Esophagus squamous epithelium (tissue), 5 donors: Measurements from ENCODE around the gene INSRR. TPM values are rescaled to one million over a fixed set of nuclear protein-coding genes. Genes with fewer than 3 reads are reported as not detected.

Source experiments
- DNase-seq: peaks from one replicate; lab custom pipeline; 2025; lab: John Stamatoyannopoulos, UW
- H3K27ac ChIP-seq, 4 donors: fragments of 200-600 bp; sonication (generic); one replicate each; pipeline ENCODE4 v1.5.1; 2016 to 2019; ENCODE audit warnings: mild to moderate bottlenecking in 1 of 4
- H3K27me3 ChIP-seq, 4 donors: fragments of 200-600 bp; sonication (generic); 1 replicate in 3 of 4; 2 replicates in 1 of 4; pipeline versions ENCODE4 v1.5.1 to v1.6.0; 2017 to 2021; ENCODE audit warnings: antibody characterized with exemption in 1 of 4
- H3K36me3 ChIP-seq, 3 donors: fragments of 200-600 bp; sonication (generic); one replicate each; pipeline ENCODE4 v1.5.1; 2016 to 2019
- H3K4me1 ChIP-seq, 3 donors: fragments of 200-600 bp; sonication (generic); one replicate each; pipeline ENCODE4 v1.5.1; 2017 to 2019
- H3K4me3 ChIP-seq, 4 donors: fragments of 200-600 bp; sonication (generic); 1 replicate in 3 of 4; 2 replicates in 1 of 4; pipeline ENCODE4 v1.5.1; 2016 to 2019; ENCODE audit warnings: mild to moderate bottlenecking in 2 of 4, moderate library complexity in 1 of 4
- H3K9me3 ChIP-seq, 3 donors: fragments of 200-600 bp; sonication (generic); one replicate each; pipeline ENCODE4 v1.5.1; 2016 to 2019
- POLR2A ChIP-seq, 4 donors: fragments of 450-650 bp; IDR thresholded peaks; one replicate each; pipeline ENCODE4 v1.6.1; 2017; ENCODE audit warnings: antibody characterized with exemption in 4 of 4, mild to moderate bottlenecking in 4 of 4, moderate library complexity in 3 of 4
- WGBS, 2 donors: methylation state at CpG; one replicate each; pipeline ENCODE4 v1.1.5; 2018; 5-methylcytosine and 5-hydroxymethylcytosine counted together
- intact Hi-C: fragments of 100-400 bp; cut with DNase I; formaldehyde crosslinking; loops from one replicate; pipeline ENCODE4 v1.15.0; 2022
- total RNA-seq, 4 donors: library from RNA; depleted of rRNA; stranded (reverse); fragments of >200 nt; gene quantifications; one replicate each; pipeline ENCODE4 v1.1.0, GENCODE V29; 2016
- TF ChIP-seq, protein P1 (sequence below), 6 experiments: fragments of 450-650 bp in 4 of 6; fragments of 200-600 bp in 2 of 6; sonication (generic) in 2 of 6; IDR thresholded peaks; one replicate each; pipeline ENCODE4 v1.5.1; 2016 to 2019; ENCODE audit warnings: antibody characterized with exemption in 6 of 6, mild to moderate bottlenecking in 4 of 6, moderate library complexity in 4 of 6
- donor health status: DM: yes; HTN: yes; CAD: no.

The INSRR gene
- total RNA-seq, 4 donors from 2014 or later, result not detected

DNA sequence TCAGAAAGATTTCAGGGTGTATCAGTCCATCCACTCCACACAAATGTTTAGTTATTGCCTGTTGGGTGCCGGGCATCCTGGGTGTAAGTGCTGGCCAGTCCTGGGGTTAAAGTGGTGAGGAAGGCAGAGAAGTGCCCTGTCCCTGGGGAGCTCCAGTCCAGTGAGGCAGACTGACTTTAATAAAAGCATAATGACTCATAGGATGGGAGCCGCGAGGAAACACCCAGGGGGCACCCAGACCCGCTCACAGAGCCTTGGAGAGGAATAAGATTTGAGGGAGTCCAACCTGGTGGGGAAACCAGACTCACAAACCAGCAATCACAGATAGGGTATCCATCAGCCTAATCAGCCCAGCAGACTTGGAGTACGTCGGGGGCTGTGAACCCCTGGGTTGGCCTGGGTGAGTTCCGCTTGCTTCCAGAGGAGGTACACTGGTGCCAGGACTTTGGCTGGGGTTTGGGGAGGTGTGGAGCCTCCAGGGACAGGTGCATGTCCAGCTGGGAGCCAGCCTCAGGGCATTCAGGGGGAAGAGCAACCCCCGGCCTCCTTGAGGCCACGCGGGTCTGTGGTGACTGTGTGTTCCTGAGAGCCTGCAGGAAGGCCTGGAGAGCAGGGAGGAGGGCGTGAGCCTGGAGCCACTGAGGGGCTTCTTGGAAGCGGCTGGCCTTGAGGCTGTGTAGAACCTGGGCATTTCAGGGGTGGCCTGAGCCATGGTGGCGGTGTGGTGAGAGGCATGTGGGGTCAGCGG, 38.3 kb upstream of the INSRR start:
- H3K27me3 ChIP-seq, result peaks cover 0 to 52% (median 0%) of the 10 kb centered on the region in 4 donors
- no peaks in the 10 kb centered on the region for H3K9me3 ChIP-seq
- no peaks in the 10 kb centered on the region for H3K36me3 ChIP-seq
- no peak for TF ChIP-seq POLR2A (IDR thresholded peaks at IDR 0.05)
- TF ChIP-seq, protein P1, sequence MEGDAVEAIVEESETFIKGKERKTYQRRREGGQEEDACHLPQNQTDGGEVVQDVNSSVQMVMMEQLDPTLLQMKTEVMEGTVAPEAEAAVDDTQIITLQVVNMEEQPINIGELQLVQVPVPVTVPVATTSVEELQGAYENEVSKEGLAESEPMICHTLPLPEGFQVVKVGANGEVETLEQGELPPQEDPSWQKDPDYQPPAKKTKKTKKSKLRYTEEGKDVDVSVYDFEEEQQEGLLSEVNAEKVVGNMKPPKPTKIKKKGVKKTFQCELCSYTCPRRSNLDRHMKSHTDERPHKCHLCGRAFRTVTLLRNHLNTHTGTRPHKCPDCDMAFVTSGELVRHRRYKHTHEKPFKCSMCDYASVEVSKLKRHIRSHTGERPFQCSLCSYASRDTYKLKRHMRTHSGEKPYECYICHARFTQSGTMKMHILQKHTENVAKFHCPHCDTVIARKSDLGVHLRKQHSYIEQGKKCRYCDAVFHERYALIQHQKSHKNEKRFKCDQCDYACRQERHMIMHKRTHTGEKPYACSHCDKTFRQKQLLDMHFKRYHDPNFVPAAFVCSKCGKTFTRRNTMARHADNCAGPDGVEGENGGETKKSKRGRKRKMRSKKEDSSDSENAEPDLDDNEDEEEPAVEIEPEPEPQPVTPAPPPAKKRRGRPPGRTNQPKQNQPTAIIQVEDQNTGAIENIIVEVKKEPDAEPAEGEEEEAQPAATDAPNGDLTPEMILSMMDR (IDR thresholded peaks at IDR 0.05), result no peak
- intact Hi-C loops, result no loop called here
- peaks cover 18 to 96% (median 46%) of the 10 kb centered on the region in 3 donors for H3K4me1 ChIP-seq
- 60 to 76% methylated on average over 2 to 3 of the region's 14 CpGs for WGBS, 2 donors
- no peak for DNase-seq
- H3K27ac ChIP-seq, result peak overlapping the region; percentile 26 to 89 (median 85)
- H3K4me3 ChIP-seq, result peak overlapping the region in 2 of 4 donors; percentile 4 to 38

DNA sequence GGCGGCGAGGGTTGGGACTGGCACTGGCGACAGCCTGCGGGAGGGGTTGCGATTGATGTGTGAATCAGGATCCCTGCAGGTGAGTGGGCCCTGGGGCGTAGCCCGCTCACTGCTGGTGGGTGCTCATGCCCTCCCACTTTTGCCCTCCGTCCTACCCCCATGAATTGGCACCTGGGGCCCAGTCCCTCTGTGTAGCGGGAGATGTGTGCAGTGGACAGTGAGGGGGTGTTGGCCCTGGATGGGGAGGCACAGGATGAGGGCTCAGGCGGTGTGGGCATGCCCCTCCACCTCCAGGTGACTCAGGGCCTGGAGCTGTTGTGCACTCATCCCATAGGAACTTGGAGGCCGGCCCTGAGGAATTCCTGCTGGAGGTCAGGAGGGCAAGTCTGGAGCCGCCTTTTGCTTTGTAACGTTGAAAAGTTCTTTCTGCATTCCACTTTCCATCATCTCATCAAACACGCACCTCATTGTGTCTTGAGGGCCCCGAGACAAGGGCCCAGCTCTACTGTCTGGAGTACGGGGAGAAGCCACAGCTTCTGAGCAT, 37.6 kb upstream of the INSRR start:
- Histone ChIP-seq H3K27ac (peak overlapping the region in 3 of 4 donors; percentile 83 to 89 (median 87)), H3K36me3 (no peaks in the 10 kb centered on the region), H3K4me3 (peak overlapping the region in 1 of 4 donors; percentile 38), H3K4me1 (peaks cover 18 to 96% (median 40%) of the 10 kb centered on the region in 3 donors), H3K27me3 (peaks cover 0 to 59% (median 2%) of the 10 kb centered on the region in 4 donors), H3K9me3 (no peaks in the 10 kb centered on the region)
- 50 to 79% methylated on average over 1 to 7 of the region's 16 CpGs for WGBS, 2 donors
- no peak for TF ChIP-seq POLR2A (IDR thresholded peaks at IDR 0.05)
- TF ChIP-seq, protein P1 (IDR thresholded peaks at IDR 0.05), result no peak
- intact Hi-C loops, result no loop called here
- no peak for DNase-seq

DNA sequence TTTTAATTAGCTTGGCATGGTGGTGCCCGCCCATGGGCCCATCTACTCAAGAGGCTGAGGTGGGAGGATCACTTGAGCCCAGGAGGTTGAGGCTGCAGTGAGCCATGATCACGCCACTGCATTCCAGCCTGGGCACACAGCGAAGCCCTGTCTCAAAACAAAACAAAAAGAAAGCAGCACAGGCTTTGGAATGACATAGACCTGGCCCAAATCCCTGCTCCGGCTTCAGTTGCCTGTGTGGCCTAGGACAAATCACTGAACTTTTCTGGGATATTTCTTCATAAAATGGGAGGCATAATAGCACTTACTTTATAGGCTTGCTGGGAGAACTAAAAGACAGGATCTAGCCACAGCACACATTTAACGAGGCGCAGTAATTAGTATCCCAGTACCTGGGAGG, 37.0 kb upstream of the INSRR start:
- peak overlapping the region in 3 of 4 donors; percentile 83 to 89 (median 87) for H3K27ac ChIP-seq
- H3K9me3 ChIP-seq, result no peaks in the 10 kb centered on the region
- H3K4me3 ChIP-seq, result no peak overlapping the region
- H3K4me1 ChIP-seq, result peaks cover 14 to 89% (median 40%) of the 10 kb centered on the region in 3 donors
- H3K36me3 ChIP-seq, result no peaks in the 10 kb centered on the region
- TF ChIP-seq, protein P1 (IDR thresholded peaks at IDR 0.05), result no peak
- intact Hi-C loops, result no loop called here
- WGBS, 2 donors, result 63 to 90% methylated on average over 4 to 6 of the region's 6 CpGs
- peaks cover 0 to 62% (median 2%) of the 10 kb centered on the region in 4 donors for H3K27me3 ChIP-seq
- no peak for DNase-seq

DNA sequence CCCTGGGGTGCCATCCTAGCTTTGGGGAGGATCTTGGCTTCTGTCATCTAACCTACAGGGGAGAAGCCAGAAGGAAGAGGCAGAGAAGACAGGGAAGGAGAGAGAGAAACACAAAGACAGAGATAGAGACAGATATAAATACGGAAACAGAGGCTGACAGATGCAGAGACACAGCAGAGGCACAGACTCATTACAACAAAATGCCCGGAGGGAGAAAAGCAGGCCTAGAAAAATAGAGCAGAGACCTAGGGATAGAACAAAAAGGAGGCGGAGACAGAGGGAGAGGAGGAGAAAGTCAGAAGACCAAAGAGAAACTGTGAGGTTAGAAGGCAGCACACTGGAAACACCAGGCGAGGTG, 36.5 kb upstream of the INSRR start:
- Histone ChIP-seq H3K4me3 (peak overlapping the region in 2 of 4 donors; percentile 50 to 65), H3K9me3 (no peaks in the 10 kb centered on the region), H3K27me3 (peaks cover 0 to 58% (median 2%) of the 10 kb centered on the region in 4 donors), H3K4me1 (peaks cover 11 to 85% (median 38%) of the 10 kb centered on the region in 3 donors), H3K27ac (peak overlapping the region; percentile 69 to 89 (median 88)), H3K36me3 (no peaks in the 10 kb centered on the region)
- intact Hi-C loops, result no loop called here
- 66 to 73% methylated on average over 4 of the region's 4 CpGs for WGBS, 2 donors
- no peak for DNase-seq
- TF ChIP-seq POLR2A (IDR thresholded peaks at IDR 0.05), result no peak
- TF ChIP-seq, protein P1 (IDR thresholded peaks at IDR 0.05), result no peak
